ENCODE data around the gene TVP23B.
A peak's percentile ranks its signal among the peaks of the same experiment; 100 is the strongest.
"Not testable (repeated sequence)": the region's sequence is repeated elsewhere in the genome, so short reads cannot be mapped to it uniquely, and the experiment has no call there.

TVP23B gene

DNA sequence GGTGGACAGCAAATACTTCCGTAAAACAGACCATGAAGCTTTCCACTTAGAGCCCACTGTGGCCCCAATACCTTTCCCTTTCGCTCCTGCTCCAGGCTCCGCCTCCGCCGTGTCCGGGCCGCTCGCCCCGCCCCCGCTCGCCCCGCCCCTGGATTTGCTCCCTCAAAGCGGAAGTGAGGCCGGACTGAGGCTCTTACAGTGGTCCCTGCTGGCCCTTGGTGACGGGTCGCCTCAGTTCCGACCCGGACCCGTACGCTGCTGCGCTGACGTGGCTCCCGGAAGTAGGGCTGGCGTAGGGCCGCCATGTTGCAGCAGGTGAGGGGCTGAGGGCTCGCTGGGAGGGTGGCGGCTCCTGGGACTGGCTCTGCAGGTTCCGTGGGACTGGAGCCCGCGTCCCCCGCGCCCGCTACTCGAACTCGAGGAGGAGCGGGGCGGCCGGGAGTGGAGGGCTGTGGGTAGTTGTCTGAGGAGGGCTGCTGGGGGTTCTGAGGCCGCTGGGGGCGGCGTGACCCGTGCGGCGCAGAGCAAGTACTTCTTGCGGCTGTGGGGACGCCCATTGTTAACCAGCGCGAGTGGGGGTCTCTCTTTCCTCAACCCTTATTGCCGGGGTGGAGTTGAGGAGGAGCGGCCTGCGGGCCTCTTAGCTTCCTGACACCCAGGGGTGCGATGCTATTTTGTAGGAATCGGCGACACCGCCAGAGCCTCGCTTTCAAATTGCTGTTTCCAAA, at the start of gene TVP23B:
TSS of gene TVP23B (plus strand) at position 193 of the 728 bp plus-strand sequence. CDS start at position 304, 111 bp downstream.
- Mint-ChIP-seq H3K4me3 (peak within 1 kb of the TSS; percentile 90), H3K27ac (peak within 1 kb of the TSS; percentile 96), H3K36me3 (ENCODE audit: low read depth) (peaks cover 20% of the 10 kb centered on the region), H3K4me1 (peaks cover 27% of the 10 kb centered on the region)
- H3K9me3 Mint-ChIP-seq; H3K27me3 Mint-ChIP-seq (ENCODE audit: low read depth, poor library complexity): not testable (repeated sequence)
- peak; percentile 95 for DNase-seq

DNA sequence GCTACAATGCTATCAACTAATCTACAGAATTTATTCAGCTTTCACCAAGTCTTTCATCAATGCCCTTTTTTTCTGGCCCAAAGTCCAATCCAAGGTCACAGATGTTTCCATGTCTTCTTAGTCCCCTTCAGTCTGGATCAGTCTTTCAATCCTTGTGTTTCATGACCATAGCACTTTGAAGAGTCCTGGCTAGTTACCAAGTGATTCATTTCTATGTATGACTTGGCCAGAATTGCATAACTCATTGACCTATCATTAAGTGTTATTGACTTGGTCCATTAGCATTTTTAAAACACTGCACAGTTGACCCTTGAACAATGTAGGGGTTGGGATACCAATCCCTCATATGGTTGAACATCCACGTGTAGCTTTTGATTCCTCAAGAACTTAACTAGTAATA, 48.5 kb upstream of the TVP23B start:
- not testable (repeated sequence) for H3K4me3 Mint-ChIP-seq; H3K4me1 Mint-ChIP-seq; DNase-seq; H3K27ac Mint-ChIP-seq; H3K9me3 Mint-ChIP-seq; H3K27me3 Mint-ChIP-seq (ENCODE audit: low read depth, poor library complexity)
- peaks cover 32% of the 10 kb centered on the region for H3K36me3 Mint-ChIP-seq (ENCODE audit: low read depth)

DNA sequence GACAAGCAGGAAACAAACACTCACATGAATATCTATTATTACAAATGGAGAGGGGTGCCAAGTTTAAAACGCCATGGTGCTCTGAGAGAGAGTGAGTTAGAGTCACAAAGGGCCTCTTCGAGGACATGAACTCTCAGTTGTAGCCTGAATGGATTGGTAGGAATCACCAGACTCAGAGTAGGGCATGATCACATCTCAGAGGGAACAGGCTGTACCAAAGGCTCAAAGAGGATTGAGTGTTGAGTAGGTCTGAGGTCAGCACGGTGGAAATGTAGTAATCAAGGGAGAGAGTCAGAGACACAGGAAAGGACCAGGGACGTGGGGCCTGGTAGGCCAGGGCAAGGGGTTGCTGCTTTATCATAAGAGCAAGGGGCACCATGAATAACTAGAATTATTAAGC, 47.6 kb upstream of the TVP23B start:
- H3K4me1 Mint-ChIP-seq; DNase-seq; H3K4me3 Mint-ChIP-seq; H3K9me3 Mint-ChIP-seq; H3K27me3 Mint-ChIP-seq (ENCODE audit: low read depth, poor library complexity): not testable (repeated sequence)
- Mint-ChIP-seq H3K36me3 (ENCODE audit: low read depth) (peaks cover 32% of the 10 kb centered on the region), H3K27ac (peak overlapping the region; percentile 87)

DNA sequence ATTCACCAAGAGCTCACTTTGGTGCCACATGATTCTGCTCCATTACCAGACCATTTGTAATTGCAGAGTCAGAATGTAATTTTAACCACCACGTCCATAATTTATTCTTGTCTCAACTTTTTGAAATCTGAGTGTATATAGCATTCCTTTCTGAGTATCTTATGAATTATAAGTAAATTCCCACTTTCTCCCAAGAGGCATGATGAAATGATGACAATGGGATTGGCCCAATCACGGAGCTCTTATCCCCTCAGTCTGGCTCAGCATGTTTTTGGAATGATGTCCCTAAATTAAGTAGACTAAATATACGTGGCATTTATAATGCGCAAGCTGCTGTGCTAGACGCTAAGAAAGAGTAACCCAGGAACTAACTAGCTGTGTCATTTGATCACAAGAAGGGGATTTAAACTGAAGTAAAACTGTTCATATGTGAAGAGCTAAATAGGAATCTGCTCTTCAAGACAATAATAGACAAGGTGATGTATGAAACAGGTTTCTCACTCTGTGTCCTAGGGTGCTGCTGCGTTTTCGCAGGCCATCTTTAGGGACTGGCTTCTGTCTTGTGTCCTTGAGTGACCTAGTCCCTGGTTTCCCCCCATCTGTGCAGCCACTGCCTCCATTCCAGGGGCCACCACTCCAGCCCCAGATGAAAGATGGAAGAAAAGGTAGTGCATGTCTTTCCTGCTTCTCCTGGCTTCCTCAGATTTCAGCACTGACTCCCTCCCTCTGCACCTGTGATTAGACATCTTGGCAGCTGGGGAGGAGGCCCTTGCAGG, 41.2 kb upstream of the TVP23B start:
- DNase-seq; H3K4me1 Mint-ChIP-seq; H3K36me3 Mint-ChIP-seq (ENCODE audit: low read depth); H3K9me3 Mint-ChIP-seq; H3K27ac Mint-ChIP-seq; H3K27me3 Mint-ChIP-seq (ENCODE audit: low read depth, poor library complexity); H3K4me3 Mint-ChIP-seq: not testable (repeated sequence)

DNA sequence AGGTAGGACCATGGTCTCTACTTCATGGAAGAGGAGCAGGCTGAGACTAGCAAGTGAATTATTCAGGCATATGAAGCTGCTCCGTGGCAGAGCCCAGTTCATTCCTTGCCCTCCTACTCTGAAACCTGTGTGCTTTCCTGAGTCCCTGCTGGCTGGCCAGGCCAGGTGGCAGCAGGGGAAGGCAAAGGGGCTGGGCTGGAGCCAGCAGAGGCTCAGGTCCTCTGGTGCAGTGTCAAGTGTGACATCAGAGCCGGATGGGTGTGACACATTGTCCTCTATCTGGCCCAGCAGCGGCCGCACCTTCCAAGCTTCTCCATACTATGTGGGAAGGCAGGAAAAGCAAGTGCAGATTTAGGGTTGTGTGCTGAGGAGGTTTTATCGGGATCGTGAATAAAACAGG, 39.8 kb upstream of the TVP23B start:
- not testable (repeated sequence) for H3K36me3 Mint-ChIP-seq (ENCODE audit: low read depth); H3K4me3 Mint-ChIP-seq; H3K27ac Mint-ChIP-seq; H3K9me3 Mint-ChIP-seq; DNase-seq; H3K27me3 Mint-ChIP-seq (ENCODE audit: low read depth, poor library complexity)
- peaks cover 16% of the 10 kb centered on the region for H3K4me1 Mint-ChIP-seq

- H3K36me3 Mint-ChIP-seq (ENCODE audit: low read depth); H3K27me3 Mint-ChIP-seq (ENCODE audit: low read depth, poor library complexity); H3K4me3 Mint-ChIP-seq; DNase-seq; H3K9me3 Mint-ChIP-seq: not testable (repeated sequence)
- H3K4me1 Mint-ChIP-seq: peaks cover 29% of the 10 kb centered on the region
- peak within 1 kb of the TSS; percentile 13 for H3K27ac Mint-ChIP-seq
Measured at GRCh38 chr17:18743699-18744421, 37.1 kb upstream of the TVP23B start, which contains the start of gene FBXW10. Gene FBXW10 (plus strand): TSS chr17:18744054. CDS start chr17:18744245, 191 bp downstream.

- peak overlapping the region; percentile 13 for H3K27ac Mint-ChIP-seq
- H3K9me3 Mint-ChIP-seq; H3K36me3 Mint-ChIP-seq (ENCODE audit: low read depth); H3K4me3 Mint-ChIP-seq; H3K27me3 Mint-ChIP-seq (ENCODE audit: low read depth, poor library complexity); DNase-seq: not testable (repeated sequence)
- H3K4me1 Mint-ChIP-seq: peaks cover 29% of the 10 kb centered on the region
Measured at GRCh38 chr17:18744726-18745125, 36.3 kb upstream of the TVP23B start.

DNA sequence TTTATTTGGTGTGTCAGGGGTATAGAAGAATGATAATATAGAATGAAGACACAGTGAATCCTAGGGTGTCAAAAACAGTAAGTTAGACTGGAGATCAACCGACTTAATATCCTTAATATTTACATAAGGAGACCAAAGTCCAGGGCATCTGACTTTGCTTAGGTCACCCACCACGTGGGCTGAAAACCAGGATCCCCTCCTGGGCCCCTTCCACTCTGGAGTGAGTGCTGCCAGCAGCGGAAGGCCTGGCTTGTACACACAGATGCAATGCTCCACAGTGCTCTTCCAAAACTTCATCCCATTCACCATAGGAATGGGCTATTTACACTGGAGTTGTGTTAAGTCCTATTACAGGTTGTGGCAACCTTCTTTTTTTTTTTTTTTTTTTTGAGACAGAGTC, 34.4 kb upstream of the TVP23B start:
- not testable (repeated sequence) for H3K36me3 Mint-ChIP-seq (ENCODE audit: low read depth); H3K4me3 Mint-ChIP-seq; H3K9me3 Mint-ChIP-seq; DNase-seq; H3K27ac Mint-ChIP-seq; H3K27me3 Mint-ChIP-seq (ENCODE audit: low read depth, poor library complexity)
- H3K4me1 Mint-ChIP-seq: peaks cover 37% of the 10 kb centered on the region

DNA sequence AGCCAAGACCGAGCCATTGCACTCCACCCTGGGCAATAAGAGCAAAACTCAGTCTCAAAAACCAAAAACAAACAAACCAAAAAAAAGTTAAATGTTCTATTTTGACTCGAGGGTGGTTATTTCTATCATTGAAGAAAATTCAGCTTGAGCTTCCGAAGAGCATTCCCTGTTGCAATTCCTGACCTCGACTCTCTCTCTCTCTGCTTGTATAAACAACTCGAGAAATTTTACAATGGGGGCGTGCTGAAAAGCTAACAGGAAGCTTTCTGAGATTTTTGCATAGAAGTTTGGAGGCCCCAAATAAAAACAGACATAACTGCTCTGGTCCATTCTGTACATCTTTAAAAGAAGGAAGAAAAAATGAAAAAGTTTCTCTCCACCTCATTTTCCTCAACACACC, 33.5 kb upstream of the TVP23B start:
- H3K4me3 Mint-ChIP-seq; DNase-seq; H3K36me3 Mint-ChIP-seq (ENCODE audit: low read depth); H3K27me3 Mint-ChIP-seq (ENCODE audit: low read depth, poor library complexity); H3K9me3 Mint-ChIP-seq: not testable (repeated sequence)
- Mint-ChIP-seq H3K4me1 (peaks cover 40% of the 10 kb centered on the region), H3K27ac (peak overlapping the region; percentile 25)

DNA sequence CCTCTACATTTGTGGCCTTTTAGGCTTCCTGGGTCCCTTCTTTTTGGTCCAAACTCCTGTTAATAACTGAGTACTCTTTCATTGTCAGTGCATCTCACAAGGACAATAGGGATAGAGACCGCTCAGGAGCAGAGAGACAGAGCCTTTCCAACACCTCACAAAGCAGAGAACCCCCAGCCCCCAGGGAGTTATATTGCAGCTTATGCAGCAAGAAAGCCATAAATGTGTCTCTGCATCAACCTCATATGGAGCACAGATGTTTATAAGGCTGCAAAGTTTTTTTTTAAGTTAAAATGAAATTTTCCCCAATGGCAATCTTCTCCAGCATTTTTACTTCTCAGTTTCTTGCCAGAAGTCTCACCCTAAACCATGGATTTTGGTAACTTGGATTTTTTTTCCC, 30.7 kb upstream of the TVP23B start:
- not testable (repeated sequence) for H3K36me3 Mint-ChIP-seq (ENCODE audit: low read depth); H3K9me3 Mint-ChIP-seq; H3K4me3 Mint-ChIP-seq; H3K27me3 Mint-ChIP-seq (ENCODE audit: low read depth, poor library complexity); DNase-seq
- peaks cover 37% of the 10 kb centered on the region for H3K4me1 Mint-ChIP-seq
- H3K27ac Mint-ChIP-seq: peak overlapping the region; percentile 83

DNA sequence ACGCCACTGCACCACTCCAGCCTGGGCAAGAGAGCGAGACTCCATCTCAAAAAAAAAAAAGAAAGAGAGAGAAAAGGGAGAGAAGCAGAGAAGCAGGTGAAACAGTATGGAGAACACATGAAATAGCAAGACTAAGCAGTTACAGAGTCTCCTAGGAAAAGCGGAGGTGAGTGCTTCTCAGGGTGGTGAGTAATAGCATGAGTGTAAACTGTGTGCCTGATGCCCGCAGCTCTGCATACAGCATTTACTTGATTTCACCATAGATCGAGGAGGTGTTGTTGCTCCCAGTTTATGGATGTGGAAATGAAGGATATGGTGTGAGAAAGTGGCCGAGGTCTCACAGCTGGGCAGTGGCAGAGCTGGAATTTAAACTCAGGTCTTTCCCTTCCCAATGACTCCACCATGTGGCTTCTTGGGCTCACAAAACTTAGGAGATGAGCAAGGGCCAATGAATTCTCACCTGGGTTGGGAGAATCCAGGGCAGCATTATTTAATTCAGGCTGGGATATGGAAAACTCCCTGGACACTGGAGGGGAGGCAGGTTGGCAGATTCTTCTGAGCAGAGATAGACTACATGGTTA, 27.1 kb upstream of the TVP23B start:
- DNase-seq; H3K36me3 Mint-ChIP-seq (ENCODE audit: low read depth); H3K9me3 Mint-ChIP-seq; H3K4me3 Mint-ChIP-seq; H3K27me3 Mint-ChIP-seq (ENCODE audit: low read depth, poor library complexity): not testable (repeated sequence)
- peak overlapping the region; percentile 57 for H3K27ac Mint-ChIP-seq
- peaks cover 17% of the 10 kb centered on the region for H3K4me1 Mint-ChIP-seq

DNA sequence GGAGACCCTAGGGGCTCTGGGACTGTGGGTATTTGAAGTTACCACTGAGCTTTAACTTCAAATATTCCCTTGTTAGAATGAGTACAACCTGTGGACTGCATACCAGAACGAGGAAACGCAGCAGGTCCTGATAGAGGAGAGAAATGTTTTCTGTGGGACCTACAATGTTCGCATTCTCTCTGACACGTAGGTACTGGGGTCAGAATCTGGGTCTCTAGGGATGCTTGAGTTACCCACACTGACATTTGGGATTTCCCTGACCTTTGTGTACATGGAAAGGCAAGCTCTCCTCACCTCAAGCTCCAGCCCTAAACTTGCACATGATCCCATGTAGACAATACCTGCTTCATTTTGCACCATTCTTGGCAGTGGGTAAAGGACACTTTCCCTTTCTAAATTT, 25.0 kb upstream of the TVP23B start:
- H3K27me3 Mint-ChIP-seq (ENCODE audit: low read depth, poor library complexity); H3K9me3 Mint-ChIP-seq; H3K4me3 Mint-ChIP-seq; H3K4me1 Mint-ChIP-seq; H3K27ac Mint-ChIP-seq; DNase-seq; H3K36me3 Mint-ChIP-seq (ENCODE audit: low read depth): not testable (repeated sequence)

- H3K9me3 Mint-ChIP-seq; DNase-seq; H3K27ac Mint-ChIP-seq; H3K36me3 Mint-ChIP-seq (ENCODE audit: low read depth); H3K4me3 Mint-ChIP-seq; H3K27me3 Mint-ChIP-seq (ENCODE audit: low read depth, poor library complexity); H3K4me1 Mint-ChIP-seq: not testable (repeated sequence)
Measured at GRCh38 chr17:18757368-18758044, 23.5 kb upstream of the TVP23B start.

Data from nephron progenitor cell (in vitro differentiated cells).